Measurements from ENCODE around the gene ROBO2.

DNA sequence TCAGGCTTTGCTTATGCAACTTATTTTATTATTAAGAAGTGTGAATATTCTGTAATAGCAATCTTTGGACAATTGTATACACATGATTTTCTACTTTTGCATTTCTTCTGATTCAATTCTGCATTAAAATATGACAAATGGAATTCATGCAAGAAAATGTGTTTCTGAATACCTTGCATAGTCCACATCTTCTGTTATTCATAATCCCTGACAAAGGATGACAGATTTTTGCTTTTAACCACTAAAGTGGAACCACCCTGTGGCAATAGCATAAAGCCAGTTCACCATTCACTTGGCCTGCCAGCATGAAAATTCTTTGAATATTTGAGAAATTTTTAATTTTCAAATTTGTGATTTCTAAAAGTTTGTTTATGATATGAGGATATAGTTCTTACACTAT lies 397.0 kb downstream of the ROBO2 start:
- TF ChIP-seq EZH2phosphoT487 (IDR thresholded peaks at IDR 0.05; ENCODE audit: borderline replicate concordance, low read depth) (no peak), CHD2 (IDR thresholded peaks at IDR 0.05; ENCODE audit: low read length, partially characterized antibody) (no peak), RCOR1 (IDR thresholded peaks at IDR 0.05; ENCODE audit: low read length) (no peak), EP300 (IDR thresholded peaks at IDR 0.05; ENCODE audit: borderline replicate concordance in 1 of 2, low read depth in 1 of 2, low read length in 1 of 2) (no peak), FOXJ3 (CRISPR knock-in tag; IDR thresholded peaks at IDR 0.05) (no peak), GATA2 (CRISPR knock-in tag; IDR thresholded peaks at IDR 0.05) (no peak), TAF1 (IDR thresholded peaks at IDR 0.05; ENCODE audit: borderline replicate concordance, low read depth, low read length) (no peak), TEAD4 (IDR thresholded peaks at IDR 0.05; ENCODE audit: borderline replicate concordance, insufficient read depth) (no peak)
- TF ChIP-seq, protein P1, sequence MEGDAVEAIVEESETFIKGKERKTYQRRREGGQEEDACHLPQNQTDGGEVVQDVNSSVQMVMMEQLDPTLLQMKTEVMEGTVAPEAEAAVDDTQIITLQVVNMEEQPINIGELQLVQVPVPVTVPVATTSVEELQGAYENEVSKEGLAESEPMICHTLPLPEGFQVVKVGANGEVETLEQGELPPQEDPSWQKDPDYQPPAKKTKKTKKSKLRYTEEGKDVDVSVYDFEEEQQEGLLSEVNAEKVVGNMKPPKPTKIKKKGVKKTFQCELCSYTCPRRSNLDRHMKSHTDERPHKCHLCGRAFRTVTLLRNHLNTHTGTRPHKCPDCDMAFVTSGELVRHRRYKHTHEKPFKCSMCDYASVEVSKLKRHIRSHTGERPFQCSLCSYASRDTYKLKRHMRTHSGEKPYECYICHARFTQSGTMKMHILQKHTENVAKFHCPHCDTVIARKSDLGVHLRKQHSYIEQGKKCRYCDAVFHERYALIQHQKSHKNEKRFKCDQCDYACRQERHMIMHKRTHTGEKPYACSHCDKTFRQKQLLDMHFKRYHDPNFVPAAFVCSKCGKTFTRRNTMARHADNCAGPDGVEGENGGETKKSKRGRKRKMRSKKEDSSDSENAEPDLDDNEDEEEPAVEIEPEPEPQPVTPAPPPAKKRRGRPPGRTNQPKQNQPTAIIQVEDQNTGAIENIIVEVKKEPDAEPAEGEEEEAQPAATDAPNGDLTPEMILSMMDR (IDR thresholded peaks at IDR 0.05): no peak

Data from SK-N-SH (cell line).